HG02973 (cell line): ENCODE results near the gene CDSN.

ENCODE experiments used
- ATAC-seq: cut with Tn5 transposase; IDR thresholded peaks from one replicate; pipeline ENCODE4 v1.9.1; 2021; ENCODE audit warnings: moderate library complexity; ENCODE audit not compliant: unreplicated experiment

Gene CDSN

GRCh38 chr6:31121131-31121790 lies 1.0 kb upstream of the CDSN start:
- ATAC-seq = no peak

GRCh38 chr6:31118178-31118577 lies 2.1 kb downstream of the CDSN start:
- no peak for ATAC-seq

DNA sequence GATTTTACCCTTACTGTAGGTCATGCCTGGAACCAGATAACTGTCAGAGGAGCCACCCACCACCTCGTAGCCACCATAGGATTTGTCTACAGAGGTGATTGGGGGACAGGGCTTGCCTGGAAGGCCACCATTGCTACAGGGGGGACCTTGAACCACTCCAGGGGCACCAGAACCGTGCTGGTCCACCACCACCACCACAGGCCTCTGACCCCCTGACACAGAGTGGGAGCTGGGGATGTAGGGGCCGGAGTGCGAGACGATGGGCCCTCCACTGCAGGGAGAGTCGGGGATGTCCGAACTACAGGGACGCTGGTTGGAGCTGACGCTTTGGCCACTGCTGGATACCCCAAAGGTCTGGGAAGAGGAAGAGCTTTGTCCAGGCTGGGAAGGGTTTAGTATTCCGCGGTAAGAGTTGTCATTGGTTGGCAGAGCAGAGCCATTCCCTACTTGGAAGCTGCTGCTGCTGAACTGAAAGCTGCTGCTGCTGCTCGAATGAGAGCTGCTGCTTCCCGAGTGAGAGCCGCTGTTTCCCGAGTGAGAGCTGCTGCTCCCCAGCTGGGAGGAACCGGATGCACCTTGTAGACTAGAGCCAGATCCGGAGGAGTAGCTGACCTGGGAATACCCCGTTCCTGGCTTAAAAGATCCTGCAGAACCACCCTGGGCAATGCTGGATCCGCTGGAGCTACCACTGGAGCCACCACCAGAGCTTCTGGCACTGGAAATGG lies 3.4 kb downstream of the CDSN start:
- no peak for ATAC-seq

GRCh38 chr6:31115941-31116560 lies 4.2 kb downstream of the CDSN start:
- no peak for ATAC-seq

- ATAC-seq = no peak
These were observed 5.0 kb downstream of the CDSN start for GRCh38 chr6:31114970-31115849.

GRCh38 chr6:31114541-31114878 lies 5.7 kb downstream of the CDSN start, which contains the start of gene PSORS1C1:
PSORS1C1 (plus strand) TSS chr6:31114800; CDS start chr6:31129633, 14,833 bp downstream.
- no peak for ATAC-seq

- no peak for ATAC-seq
These were observed 6.2 kb downstream of the CDSN start for GRCh38 chr6:31113861-31114540.

GRCh38 chr6:31112478-31112877 lies 7.8 kb downstream of the CDSN start, which contains the start of gene C6orf15:
C6orf15 (minus strand) TSS chr6:31112575; CDS start chr6:31112555, 20 bp downstream.
- no peak for ATAC-seq

DNA sequence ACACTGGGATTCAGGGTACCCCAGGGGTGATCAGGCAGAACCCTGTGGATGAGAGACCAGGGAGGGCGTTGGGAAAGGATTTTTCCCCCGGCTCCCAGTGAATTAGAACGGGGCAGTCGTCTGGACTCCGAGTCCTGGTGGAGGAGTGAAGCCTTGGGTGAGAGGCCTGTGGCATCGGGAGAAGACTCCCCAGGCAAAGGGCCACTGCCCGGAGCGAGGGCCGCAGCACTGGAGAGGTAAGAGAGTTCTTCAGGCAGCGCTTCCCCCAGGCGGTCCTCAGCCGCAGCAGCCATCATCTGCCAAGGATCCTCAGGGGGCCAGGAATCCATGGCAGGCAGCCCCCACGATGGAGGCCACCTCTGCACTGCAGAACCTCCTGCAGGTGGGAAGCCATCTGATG lies 8.5 kb downstream of the CDSN start:
- no peak for ATAC-seq

DNA sequence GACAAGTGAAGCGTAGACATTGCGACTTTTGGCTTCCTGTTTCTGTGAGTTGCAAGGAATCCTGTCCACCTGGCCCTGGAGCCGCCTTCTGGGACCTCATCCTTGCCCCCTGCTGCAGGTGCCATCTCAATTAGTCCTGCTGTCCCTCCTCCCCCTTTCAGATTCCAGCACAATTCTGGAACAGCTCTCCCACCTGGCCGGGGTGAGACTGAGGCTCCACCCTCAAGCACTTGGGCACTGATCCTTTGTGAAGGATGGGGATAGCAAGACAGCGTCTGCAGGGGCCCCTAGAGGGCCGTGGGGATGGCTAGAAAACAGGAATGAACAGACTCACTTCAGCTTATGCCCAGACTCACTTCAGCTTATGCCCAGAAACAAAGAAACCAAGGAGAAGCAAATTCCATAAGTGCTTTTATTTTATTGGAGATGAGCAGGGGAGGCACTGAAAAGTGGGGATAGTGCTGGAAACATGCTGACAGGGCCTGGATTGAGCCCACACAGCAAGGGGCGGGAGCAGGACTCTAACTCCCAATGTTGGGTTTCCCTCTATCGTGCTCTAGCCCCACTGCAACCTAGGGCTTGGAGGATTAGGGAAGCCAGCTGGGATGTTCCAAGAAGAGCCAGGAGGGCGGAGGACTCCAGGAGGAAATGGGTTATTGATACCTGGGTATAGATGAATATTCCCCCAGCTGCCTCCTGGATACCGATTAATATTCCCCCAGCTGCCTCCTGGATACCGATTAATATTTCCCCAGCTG lies 9.2 kb downstream of the CDSN start:
- no peak for ATAC-seq

- ATAC-seq = no peak
These were observed 13.2 kb downstream of the CDSN start for GRCh38 chr6:31107052-31107451.

DNA sequence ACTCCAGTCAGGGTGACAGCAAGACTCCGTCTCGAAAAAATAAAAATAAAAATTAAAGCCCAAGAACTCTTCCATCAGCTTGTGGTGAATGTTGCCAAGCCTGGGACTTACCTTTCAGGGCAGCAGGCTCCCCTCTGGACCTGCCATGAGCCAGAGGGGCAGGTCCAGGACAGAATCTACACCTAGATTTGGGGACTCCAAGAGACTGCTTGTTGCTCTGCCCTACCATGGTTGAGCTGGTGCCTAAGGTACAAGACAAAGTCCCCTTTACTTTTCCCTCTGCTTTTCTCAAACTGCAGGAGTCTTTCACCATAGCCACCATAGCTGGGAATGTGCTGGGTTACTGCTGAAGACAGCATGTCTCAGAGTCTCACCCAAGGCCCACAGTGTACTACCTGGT lies 17.1 kb downstream of the CDSN start:
- no peak for ATAC-seq

DNA sequence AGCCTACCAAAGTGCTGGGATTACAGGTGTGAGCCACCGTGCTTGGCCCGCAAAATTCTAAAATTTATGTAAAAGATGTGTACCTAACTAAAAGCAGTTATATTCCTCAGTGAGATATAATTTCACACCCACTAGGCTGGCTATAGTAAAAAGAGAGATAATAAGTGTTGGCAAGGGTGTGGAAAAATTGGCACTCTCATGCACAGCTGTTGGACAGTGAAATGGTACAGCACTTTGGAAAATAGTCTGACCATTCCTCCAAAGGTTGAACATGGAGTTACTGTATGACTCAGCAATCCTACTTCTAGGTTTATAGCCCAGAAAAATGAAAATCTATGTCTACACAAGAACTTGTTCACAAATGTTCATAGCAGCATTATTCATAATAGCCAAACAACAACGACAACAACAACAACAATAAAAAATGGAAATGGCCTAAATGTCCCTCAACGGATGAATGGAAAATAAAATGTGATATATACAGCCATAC lies 21.8 kb downstream of the CDSN start:
- ATAC-seq = no peak

DNA sequence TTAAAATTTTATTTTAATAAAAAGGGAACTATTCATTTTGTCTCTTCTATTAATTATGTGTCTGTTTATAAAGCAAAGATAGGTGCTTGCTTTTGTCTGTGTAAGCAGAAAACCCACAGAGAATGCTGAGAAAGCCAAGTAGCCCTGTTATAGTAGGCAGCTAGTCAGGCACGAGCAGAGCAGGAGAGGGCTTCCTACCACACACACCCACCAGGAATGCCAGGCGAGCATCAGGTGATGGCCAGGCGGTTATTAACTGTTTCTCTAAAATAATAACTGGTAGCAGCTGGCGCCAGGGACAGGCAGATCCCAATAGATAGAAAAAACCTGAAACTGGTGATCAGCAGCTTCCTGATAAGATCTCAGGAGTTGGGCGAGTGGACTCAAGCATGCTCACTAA lies 23.6 kb downstream of the CDSN start:
- no peak for ATAC-seq

- ATAC-seq = no peak
These were observed 24.0 kb downstream of the CDSN start for GRCh38 chr6:31096215-31096614.

GRCh38 chr6:31094389-31094881 lies 25.8 kb downstream of the CDSN start:
- ATAC-seq = no peak

GRCh38 chr6:31092769-31093505 lies 27.3 kb downstream of the CDSN start:
- ATAC-seq = no peak

DNA sequence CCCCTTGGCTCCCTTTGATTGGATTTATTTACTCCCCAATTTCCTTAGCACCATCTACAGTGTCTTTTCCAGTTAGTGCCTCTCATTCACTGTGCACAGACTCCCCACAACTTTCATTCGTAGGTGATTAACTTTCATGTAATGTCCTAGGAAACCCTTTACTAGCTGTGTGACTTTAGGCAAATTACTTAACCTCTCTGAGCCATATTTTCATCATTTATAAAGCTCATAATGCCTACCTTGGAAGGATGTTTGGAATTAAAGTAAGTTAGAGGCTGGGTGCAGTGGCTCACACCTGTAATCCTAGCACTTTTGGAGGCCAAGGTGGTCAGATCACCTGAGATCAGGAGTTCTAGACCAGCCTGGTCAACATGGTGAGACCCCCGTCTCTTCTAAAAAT lies 28.0 kb downstream of the CDSN start:
- ATAC-seq = no peak

- no peak for ATAC-seq
These were observed 28.6 kb downstream of the CDSN start for GRCh38 chr6:31091680-31092079.
